OCI-LY3 (cell line): ENCODE measurements around the gene TTC28.

Source experiments
- CTCF ChIP-seq: fragments of 200-600, 300-600 bp; sonication (generic); IDR thresholded peaks from 2 replicates; pipeline ENCODE4 v1.5.1; 2014; ENCODE audit warnings: antibody characterized with exemption, low read length, low read depth
- EZH2phosphoT487 ChIP-seq: fragments of 200-600 bp; shearing (Covaris generic); IDR thresholded peaks from 2 replicates; pipeline ENCODE4 v1.6.1; 2018; ENCODE audit warnings: antibody characterized with exemption, mixed run types, low read depth

GRCh38 chr22:28005513-28005912 is 674.1 kb downstream of the TTC28 start:
- no peak for TF ChIP-seq CTCF
- no peak for TF ChIP-seq EZH2phosphoT487
